ENCODE measurements around the gene AMOTL2.

The AMOTL2 gene

GRCh38 chr3:134374791-134375581, 739 bp upstream of the AMOTL2 start:
- peaks cover 36% of the 10 kb centered on the region for H3K4me1 ChIP-seq (ENCODE audit: insufficient read depth, insufficient read length)
- no peak for TF ChIP-seq SUZ12 (IDR thresholded peaks at IDR 0.05; ENCODE audit: extremely low read depth, insufficient read depth, insufficient read length)
- TF ChIP-seq ZNF274 (IDR thresholded peaks at IDR 0.05; ENCODE audit: low read depth, low read length) = no peak
- no peak for TF ChIP-seq YY1 (IDR thresholded peaks at IDR 0.05; ENCODE audit: insufficient read depth, insufficient read length)
- DNase-seq (ENCODE audit: low read depth, low spot score) = peak; percentile 82

GRCh38 chr3:134373271-134374104, 759 bp downstream of the AMOTL2 start:
- Histone ChIP-seq H3K9ac (ENCODE audit: insufficient read length, low read depth) (peak overlapping the region; percentile 99), H3K4me1 (ENCODE audit: insufficient read depth, insufficient read length) (peaks cover 47% of the 10 kb centered on the region), H3K4me3 (ENCODE audit: insufficient read length, low read depth) (peak overlapping the region; percentile 98), H3K9me3 (ENCODE audit: insufficient read depth, low read length) (no peaks in the 10 kb centered on the region), H3K36me3 (ENCODE audit: insufficient read depth, insufficient read length, low read length) (peaks cover 52% of the 10 kb centered on the region), H3K27me3 (ENCODE audit: insufficient read depth, insufficient read length) (peaks cover 20% of the 10 kb centered on the region)
- TF ChIP-seq ZNF274 (IDR thresholded peaks at IDR 0.05; ENCODE audit: low read depth, low read length) = no peak
- TF ChIP-seq YY1 (IDR thresholded peaks at IDR 0.05; ENCODE audit: insufficient read depth, insufficient read length) = no peak
- no peak for TF ChIP-seq SUZ12 (IDR thresholded peaks at IDR 0.05; ENCODE audit: extremely low read depth, insufficient read depth, insufficient read length)
- peak; percentile 90 for DNase-seq (ENCODE audit: low read depth, low spot score)

More at GRCh38 chr3:134374791-134375581, 739 bp upstream of the AMOTL2 start:
- peak overlapping the region; percentile 80 for H3K9ac ChIP-seq (ENCODE audit: insufficient read length, low read depth)
- peaks cover 20% of the 10 kb centered on the region for H3K27me3 ChIP-seq (ENCODE audit: insufficient read depth, insufficient read length)
- peaks cover 37% of the 10 kb centered on the region for H3K36me3 ChIP-seq (ENCODE audit: insufficient read depth, insufficient read length, low read length)
- no peaks in the 10 kb centered on the region for H3K9me3 ChIP-seq (ENCODE audit: insufficient read depth, low read length)
- peak overlapping the region; percentile 98 for H3K4me3 ChIP-seq (ENCODE audit: insufficient read length, low read depth)

- peaks cover 60% of the 10 kb centered on the region for H3K36me3 ChIP-seq (ENCODE audit: insufficient read depth, insufficient read length, low read length)
- peaks cover 40% of the 10 kb centered on the region for H3K4me1 ChIP-seq (ENCODE audit: insufficient read depth, insufficient read length)
- TF ChIP-seq ZNF274 (IDR thresholded peaks at IDR 0.05; ENCODE audit: low read depth, low read length) (no peak), SUZ12 (IDR thresholded peaks at IDR 0.05; ENCODE audit: extremely low read depth, insufficient read depth, insufficient read length) (no peak), YY1 (IDR thresholded peaks at IDR 0.05; ENCODE audit: insufficient read depth, insufficient read length) (no peak)
- no peaks in the 10 kb centered on the region for H3K9me3 ChIP-seq (ENCODE audit: insufficient read depth, low read length)
- peak overlapping the region; percentile 99 for H3K9ac ChIP-seq (ENCODE audit: insufficient read length, low read depth)
- peaks cover 17% of the 10 kb centered on the region for H3K27me3 ChIP-seq (ENCODE audit: insufficient read depth, insufficient read length)
- peak overlapping the region; percentile 98 for H3K4me3 ChIP-seq (ENCODE audit: insufficient read length, low read depth)
- no peak for DNase-seq (ENCODE audit: low read depth, low spot score)
Observed at GRCh38 chr3:134372396-134373270, 1.6 kb downstream of the AMOTL2 start.

GRCh38 chr3:134371542-134372324, 2.5 kb downstream of the AMOTL2 start:
- Histone ChIP-seq H3K9me3 (ENCODE audit: insufficient read depth, low read length) (no peaks in the 10 kb centered on the region), H3K9ac (ENCODE audit: insufficient read length, low read depth) (no peak overlapping the region), H3K36me3 (ENCODE audit: insufficient read depth, insufficient read length, low read length) (peaks cover 69% of the 10 kb centered on the region), H3K27me3 (ENCODE audit: insufficient read depth, insufficient read length) (peaks cover 10% of the 10 kb centered on the region), H3K4me1 (ENCODE audit: insufficient read depth, insufficient read length) (peaks cover 41% of the 10 kb centered on the region), H3K4me3 (ENCODE audit: insufficient read length, low read depth) (peak overlapping the region; percentile 98)
- no peak for DNase-seq (ENCODE audit: low read depth, low spot score)
- TF ChIP-seq ZNF274 (IDR thresholded peaks at IDR 0.05; ENCODE audit: low read depth, low read length) = no peak
- no peak for TF ChIP-seq SUZ12 (IDR thresholded peaks at IDR 0.05; ENCODE audit: extremely low read depth, insufficient read depth, insufficient read length)
- TF ChIP-seq YY1 (IDR thresholded peaks at IDR 0.05; ENCODE audit: insufficient read depth, insufficient read length) = no peak

- peaks cover under 1% of the 10 kb centered on the region for H3K27me3 ChIP-seq (ENCODE audit: insufficient read depth, insufficient read length)
- DNase-seq (ENCODE audit: low read depth, low spot score) = no peak
- no peaks in the 10 kb centered on the region for H3K9me3 ChIP-seq (ENCODE audit: insufficient read depth, low read length)
- no peak overlapping the region for H3K4me3 ChIP-seq (ENCODE audit: insufficient read length, low read depth)
- H3K4me1 ChIP-seq (ENCODE audit: insufficient read depth, insufficient read length) = peaks cover 47% of the 10 kb centered on the region
- H3K36me3 ChIP-seq (ENCODE audit: insufficient read depth, insufficient read length, low read length) = peaks cover 78% of the 10 kb centered on the region
- no peak for TF ChIP-seq ZNF274 (IDR thresholded peaks at IDR 0.05; ENCODE audit: low read depth, low read length)
- TF ChIP-seq SUZ12 (IDR thresholded peaks at IDR 0.05; ENCODE audit: extremely low read depth, insufficient read depth, insufficient read length) = no peak
- TF ChIP-seq YY1 (IDR thresholded peaks at IDR 0.05; ENCODE audit: insufficient read depth, insufficient read length) = no peak
- peak overlapping the region; percentile 68 for H3K9ac ChIP-seq (ENCODE audit: insufficient read length, low read depth)
Observed at GRCh38 chr3:134370611-134371531, 3.4 kb downstream of the AMOTL2 start.
